Lung microvascular endothelial cell (primary cell): ENCODE measurements around the gene EPS8. TPM values are rescaled to one million over a fixed set of nuclear protein-coding genes. Genes with fewer than 3 reads are reported as not detected.
A peak's percentile ranks its signal among the peaks of the same experiment; 100 is the strongest.
"Not testable (repeated sequence)": the region's sequence is repeated elsewhere in the genome, so short reads cannot be mapped to it uniquely, and the experiment has no call there.

Experiments used
- DNase-seq, 2 donors: peaks; one replicate each; pipeline versions ENCODE4 v3.0.0 to v3.0.0-alpha.2; 2010; ENCODE audit warnings: low read depth in 2 of 2
- total RNA-seq: library from RNA; depleted of rRNA; stranded (reverse); fragments of >200 nt; gene quantifications from 2 replicates; pipeline ENCODE4 v1.2.1, GENCODE V29; 2014

The EPS8 gene
- total RNA-seq, 1 donor from 2014 or later = 1.6 TPM

GRCh38 chr12:15650399-15651128, 138.6 kb downstream of the EPS8 start:
- DNase-seq = peak in 1 of 2 donors; percentile 77

- peak in 1 of 2 donors; percentile 48 for DNase-seq
These were observed 139.8 kb downstream of the EPS8 start for GRCh38 chr12:15649347-15649746.

- DNase-seq = no peak
These were observed 140.6 kb downstream of the EPS8 start for GRCh38 chr12:15648558-15648957.

GRCh38 chr12:15646581-15646980, 142.6 kb downstream of the EPS8 start:
- DNase-seq = no peak

GRCh38 chr12:15644700-15645099, 144.5 kb downstream of the EPS8 start:
- peak in 1 of 2 donors; percentile 20 for DNase-seq

GRCh38 chr12:15638231-15638630, 151.0 kb downstream of the EPS8 start:
- no peak for DNase-seq

- DNase-seq = peak; percentile 5 to 13
These were observed 152.9 kb downstream of the EPS8 start for GRCh38 chr12:15636060-15636890.

GRCh38 chr12:15634010-15634683, 155.0 kb downstream of the EPS8 start:
- peak in 1 of 2 donors; percentile 13 for DNase-seq

- no peak for DNase-seq
These were observed 156.0 kb downstream of the EPS8 start for GRCh38 chr12:15633201-15633600.

- DNase-seq = no peak
These were observed 156.5 kb downstream of the EPS8 start for GRCh38 chr12:15632708-15633107.

- DNase-seq = no peak
These were observed 158.0 kb downstream of the EPS8 start for GRCh38 chr12:15631007-15631715.

GRCh38 chr12:15629761-15630160, 159.4 kb downstream of the EPS8 start:
- DNase-seq = peak in 1 of 2 donors; percentile 31

- DNase-seq = peak; percentile 43 to 89
These were observed 160.1 kb downstream of the EPS8 start for GRCh38 chr12:15629108-15629507.

- peak; percentile 54 to 59 for DNase-seq
These were observed 160.9 kb downstream of the EPS8 start for GRCh38 chr12:15627995-15628945.

GRCh38 chr12:15625075-15625474, 164.1 kb downstream of the EPS8 start:
- no peak for DNase-seq

GRCh38 chr12:15620741-15621539, 168.2 kb downstream of the EPS8 start:
- peak in 1 of 2 donors; percentile 68 for DNase-seq

GRCh38 chr12:15616495-15616894, 172.7 kb downstream of the EPS8 start:
- DNase-seq = not testable (repeated sequence)

GRCh38 chr12:15613981-15614380, 175.2 kb downstream of the EPS8 start:
- no peak for DNase-seq

GRCh38 chr12:15608941-15609340, 180.2 kb downstream of the EPS8 start:
- no peak for DNase-seq
